ENCODE measurements around the gene ST7.

ST7 gene

GRCh38 chr7:117048882-117049281, 95.6 kb downstream of the ST7 start:
- ChIA-PET CTCF (no interaction called here), POLR2A (no interaction called here)
- DNase-seq (ENCODE audit: extremely low spot score), result no peak
- TF ChIP-seq BHLHE40 (IDR thresholded peaks at IDR 0.05; ENCODE audit: borderline replicate concordance), result no peak
- no peak for TF ChIP-seq FOXM1 (IDR thresholded peaks at IDR 0.05; ENCODE audit: borderline replicate concordance)
- TF ChIP-seq CTBP1 (IDR thresholded peaks at IDR 0.05; ENCODE audit: borderline replicate concordance), result no peak
- no peak for TF ChIP-seq SUZ12 (IDR thresholded peaks at IDR 0.05)
- TF ChIP-seq FOXA1 (IDR thresholded peaks at IDR 0.05), result no peak

GRCh38 chr7:117051808-117052207, 98.5 kb downstream of the ST7 start:
- DNase-seq (ENCODE audit: extremely low spot score), result no peak
- ChIA-PET CTCF (no interaction called here), POLR2A (no interaction called here)
- TF ChIP-seq L3MBTL2 (conservative IDR thresholded peaks at IDR 0.05) (no peak), FOXM1 (IDR thresholded peaks at IDR 0.05; ENCODE audit: borderline replicate concordance) (no peak), ZNF384 (IDR thresholded peaks at IDR 0.05) (no peak), FOXK2 (IDR thresholded peaks at IDR 0.05) (no peak), FOXA1 (IDR thresholded peaks at IDR 0.05) (no peak), ELF4 (IDR thresholded peaks at IDR 0.05) (no peak), SP1 (IDR thresholded peaks at IDR 0.05) (no peak), BHLHE40 (IDR thresholded peaks at IDR 0.05; ENCODE audit: borderline replicate concordance) (no peak), HDGF (IDR thresholded peaks at IDR 0.05; ENCODE audit: borderline replicate concordance) (no peak), LEF1 (IDR thresholded peaks at IDR 0.05; ENCODE audit: borderline replicate concordance) (no peak), PKNOX1 (IDR thresholded peaks at IDR 0.05) (no peak), TARDBP (IDR thresholded peaks at IDR 0.05) (no peak), SUZ12 (IDR thresholded peaks at IDR 0.05) (no peak), CTBP1 (IDR thresholded peaks at IDR 0.05; ENCODE audit: borderline replicate concordance) (no peak), ARNT (IDR thresholded peaks at IDR 0.05) (no peak), NFRKB (IDR thresholded peaks at IDR 0.05) (no peak)

- TF ChIP-seq FOXA1 (IDR thresholded peaks at IDR 0.05) (no peak), SP1 (IDR thresholded peaks at IDR 0.05) (no peak), HDGF (IDR thresholded peaks at IDR 0.05; ENCODE audit: borderline replicate concordance) (no peak), FOXK2 (IDR thresholded peaks at IDR 0.05) (no peak), NFRKB (IDR thresholded peaks at IDR 0.05) (no peak), L3MBTL2 (conservative IDR thresholded peaks at IDR 0.05) (no peak), SUZ12 (IDR thresholded peaks at IDR 0.05) (no peak), CTBP1 (IDR thresholded peaks at IDR 0.05; ENCODE audit: borderline replicate concordance) (no peak)
- ChIA-PET POLR2A (no interaction called here), CTCF (no interaction called here)
- DNase-seq (ENCODE audit: extremely low spot score), result no peak
Observed at GRCh38 chr7:117053432-117053831, 100.1 kb downstream of the ST7 start.

- DNase-seq (ENCODE audit: extremely low spot score), result no peak
- CTCF ChIA-PET, result no interaction called here
- POLR2A ChIA-PET, result no interaction called here
- TF ChIP-seq SUZ12 (IDR thresholded peaks at IDR 0.05), result no peak
- TF ChIP-seq L3MBTL2 (conservative IDR thresholded peaks at IDR 0.05), result no peak
- TF ChIP-seq HDGF (IDR thresholded peaks at IDR 0.05; ENCODE audit: borderline replicate concordance), result no peak
- no peak for TF ChIP-seq TARDBP (IDR thresholded peaks at IDR 0.05)
- TF ChIP-seq BHLHE40 (IDR thresholded peaks at IDR 0.05; ENCODE audit: borderline replicate concordance), result no peak
- no peak for TF ChIP-seq CTBP1 (IDR thresholded peaks at IDR 0.05; ENCODE audit: borderline replicate concordance)
- no peak for TF ChIP-seq PKNOX1 (IDR thresholded peaks at IDR 0.05)
- no peak for TF ChIP-seq ARNT (IDR thresholded peaks at IDR 0.05)
- no peak for TF ChIP-seq FOXK2 (IDR thresholded peaks at IDR 0.05)
Observed at GRCh38 chr7:117061751-117062150, 108.5 kb downstream of the ST7 start.

GRCh38 chr7:117062300-117062699, 109.0 kb downstream of the ST7 start:
- TF ChIP-seq FOXK2 (IDR thresholded peaks at IDR 0.05), result no peak
- TF ChIP-seq FOXA1 (IDR thresholded peaks at IDR 0.05), result no peak
- TF ChIP-seq SUZ12 (IDR thresholded peaks at IDR 0.05), result no peak
- TF ChIP-seq ELF4 (IDR thresholded peaks at IDR 0.05), result no peak
- DNase-seq (ENCODE audit: extremely low spot score), result no peak
- POLR2A ChIA-PET, result no interaction called here
- CTCF ChIA-PET, result no interaction called here

GRCh38 chr7:117064688-117065087, 111.4 kb downstream of the ST7 start:
- no peak for DNase-seq (ENCODE audit: extremely low spot score)
- TF ChIP-seq NFRKB (IDR thresholded peaks at IDR 0.05) (no peak), ARNT (IDR thresholded peaks at IDR 0.05) (peak; percentile 98)
- POLR2A ChIA-PET, result no interaction called here
- CTCF ChIA-PET, result no interaction called here

GRCh38 chr7:117065571-117066150, 112.4 kb downstream of the ST7 start:
- CTCF ChIA-PET, result no interaction called here

More at GRCh38 chr7:117065571-117066150, 112.4 kb downstream of the ST7 start:
- DNase-seq (ENCODE audit: extremely low spot score), result no peak
- TF ChIP-seq PKNOX1 (IDR thresholded peaks at IDR 0.05) (no peak), TARDBP (IDR thresholded peaks at IDR 0.05) (no peak), CTBP1 (IDR thresholded peaks at IDR 0.05; ENCODE audit: borderline replicate concordance) (no peak), SP1 (IDR thresholded peaks at IDR 0.05) (no peak), ZNF384 (IDR thresholded peaks at IDR 0.05) (no peak), SUZ12 (IDR thresholded peaks at IDR 0.05) (no peak), FOXA1 (IDR thresholded peaks at IDR 0.05) (no peak)
- POLR2A ChIA-PET, result no interaction called here

Data from HEK293T (cell line).